Sigmoid colon (tissue), 3 donors: Measurements from ENCODE around the gene ACBD6.

ENCODE experiments used
- POLR2A ChIP-seq, 2 donors: fragments of 450-650 bp; IDR thresholded peaks; one replicate each; pipeline ENCODE4 v1.6.1; 2016; ENCODE audit warnings: antibody characterized with exemption in 2 of 2, mild to moderate bottlenecking in 2 of 2, moderate library complexity in 2 of 2
- TF ChIP-seq, protein P1 (sequence below), 4 experiments: fragments of 450-650 bp in 3 of 4; fragments of 200-600 bp in 1 of 4; IDR thresholded peaks; one replicate each; pipeline ENCODE4 v1.5.1; 2016 to 2019; ENCODE audit warnings: antibody characterized with exemption in 4 of 4, mild to moderate bottlenecking in 3 of 4, moderate library complexity in 2 of 4

DNA sequence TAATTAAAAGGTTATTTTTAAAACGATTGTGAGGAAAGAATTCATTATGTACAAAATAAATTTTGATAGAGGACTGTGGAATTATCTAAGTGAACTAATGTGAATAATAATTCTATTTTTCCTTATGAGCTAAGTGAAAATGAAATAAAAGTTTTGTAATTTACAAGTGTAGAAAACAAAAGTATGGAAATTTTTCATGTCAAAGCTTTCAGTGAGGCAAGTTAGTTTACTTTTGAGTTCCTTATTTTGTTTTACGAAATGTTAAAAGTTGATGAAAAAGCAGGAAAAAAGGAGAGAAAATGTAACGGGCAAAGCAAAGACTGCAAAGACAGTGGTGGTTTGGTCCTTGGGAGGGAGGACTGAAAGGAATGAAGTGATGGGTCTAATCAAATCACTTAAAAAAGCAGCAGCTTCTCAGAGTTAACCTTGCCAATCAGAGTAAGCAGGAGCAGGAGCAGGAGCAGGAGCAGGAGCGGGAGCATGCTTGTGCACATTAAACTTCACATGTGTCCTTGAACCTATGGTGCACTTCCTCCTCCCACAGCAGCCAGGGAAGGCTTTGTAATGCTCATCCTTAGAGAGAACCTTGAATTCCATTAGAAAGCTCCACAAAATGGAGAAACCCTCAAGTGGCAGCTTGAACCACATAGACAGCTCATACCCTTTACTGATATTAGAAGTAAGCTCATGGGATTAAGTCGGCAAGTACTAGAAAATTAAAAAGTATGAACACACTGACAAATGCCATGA is 139.0 kb downstream of the ACBD6 start:
- TF ChIP-seq, protein P1, sequence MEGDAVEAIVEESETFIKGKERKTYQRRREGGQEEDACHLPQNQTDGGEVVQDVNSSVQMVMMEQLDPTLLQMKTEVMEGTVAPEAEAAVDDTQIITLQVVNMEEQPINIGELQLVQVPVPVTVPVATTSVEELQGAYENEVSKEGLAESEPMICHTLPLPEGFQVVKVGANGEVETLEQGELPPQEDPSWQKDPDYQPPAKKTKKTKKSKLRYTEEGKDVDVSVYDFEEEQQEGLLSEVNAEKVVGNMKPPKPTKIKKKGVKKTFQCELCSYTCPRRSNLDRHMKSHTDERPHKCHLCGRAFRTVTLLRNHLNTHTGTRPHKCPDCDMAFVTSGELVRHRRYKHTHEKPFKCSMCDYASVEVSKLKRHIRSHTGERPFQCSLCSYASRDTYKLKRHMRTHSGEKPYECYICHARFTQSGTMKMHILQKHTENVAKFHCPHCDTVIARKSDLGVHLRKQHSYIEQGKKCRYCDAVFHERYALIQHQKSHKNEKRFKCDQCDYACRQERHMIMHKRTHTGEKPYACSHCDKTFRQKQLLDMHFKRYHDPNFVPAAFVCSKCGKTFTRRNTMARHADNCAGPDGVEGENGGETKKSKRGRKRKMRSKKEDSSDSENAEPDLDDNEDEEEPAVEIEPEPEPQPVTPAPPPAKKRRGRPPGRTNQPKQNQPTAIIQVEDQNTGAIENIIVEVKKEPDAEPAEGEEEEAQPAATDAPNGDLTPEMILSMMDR (IDR thresholded peaks at IDR 0.05) = no peak
- no peak for TF ChIP-seq POLR2A (IDR thresholded peaks at IDR 0.05)
